ENCODE measurements around the gene GPR108.

GPR108 gene

GRCh38 chr19:6740589-6741343 lies 3.4 kb upstream of the GPR108 start:
- no peak for DNase-seq (ENCODE audit: insufficient read length)
- no peak for TF ChIP-seq POLR2A (IDR thresholded peaks at IDR 0.05; ENCODE audit: low read depth, low read length)
- no peak for TF ChIP-seq POLR2AphosphoS5 (IDR thresholded peaks at IDR 0.05; ENCODE audit: low read depth, low read length)
- TF ChIP-seq TAF1 (IDR thresholded peaks at IDR 0.05; ENCODE audit: borderline replicate concordance, low read depth, low read length) = no peak
- peak; percentile 94 for FAIRE-seq

- FAIRE-seq = peak; percentile 9
- no peak for DNase-seq (ENCODE audit: insufficient read length)
- no peak for TF ChIP-seq POLR2A (IDR thresholded peaks at IDR 0.05; ENCODE audit: low read depth, low read length)
- TF ChIP-seq POLR2AphosphoS5 (IDR thresholded peaks at IDR 0.05; ENCODE audit: low read depth, low read length) = no peak
- no peak for TF ChIP-seq TAF1 (IDR thresholded peaks at IDR 0.05; ENCODE audit: borderline replicate concordance, low read depth, low read length)
Observed at GRCh38 chr19:6739883-6740588, 2.7 kb upstream of the GPR108 start.

GRCh38 chr19:6739390-6739882 lies 2.1 kb upstream of the GPR108 start, which contains the start of gene TRIP10:
Gene TRIP10 (plus strand): TSS chr19:6739680. CDS start chr19:6739762, 82 bp downstream.
- peak; percentile 70 for FAIRE-seq
- TF ChIP-seq TAF1 (IDR thresholded peaks at IDR 0.05; ENCODE audit: borderline replicate concordance, low read depth, low read length) (no peak), POLR2AphosphoS5 (IDR thresholded peaks at IDR 0.05; ENCODE audit: low read depth, low read length) (no peak), POLR2A (IDR thresholded peaks at IDR 0.05; ENCODE audit: low read depth, low read length) (no peak)

GRCh38 chr19:6738787-6739389 lies 1.5 kb upstream of the GPR108 start:
- peak; percentile 62 for FAIRE-seq

More at GRCh38 chr19:6739390-6739882, 2.1 kb upstream of the GPR108 start, which contains the start of gene TRIP10:
- DNase-seq (ENCODE audit: insufficient read length) = peak; percentile 87

GRCh38 chr19:6737873-6738786 lies 750 bp upstream of the GPR108 start:
- TF ChIP-seq POLR2A (IDR thresholded peaks at IDR 0.05; ENCODE audit: low read depth, low read length) = no peak
- TF ChIP-seq POLR2AphosphoS5 (IDR thresholded peaks at IDR 0.05; ENCODE audit: low read depth, low read length) = no peak
- TF ChIP-seq TAF1 (IDR thresholded peaks at IDR 0.05; ENCODE audit: borderline replicate concordance, low read depth, low read length) = no peak
- FAIRE-seq = peak; percentile 99
- peak; percentile 61 for DNase-seq (ENCODE audit: insufficient read length)

More at GRCh38 chr19:6738787-6739389, 1.5 kb upstream of the GPR108 start:
- no peak for DNase-seq (ENCODE audit: insufficient read length)
- TF ChIP-seq POLR2A (IDR thresholded peaks at IDR 0.05; ENCODE audit: low read depth, low read length) = no peak
- no peak for TF ChIP-seq TAF1 (IDR thresholded peaks at IDR 0.05; ENCODE audit: borderline replicate concordance, low read depth, low read length)
- no peak for TF ChIP-seq POLR2AphosphoS5 (IDR thresholded peaks at IDR 0.05; ENCODE audit: low read depth, low read length)

GRCh38 chr19:6736917-6737283 lies 480 bp downstream of the GPR108 start:
- TF ChIP-seq POLR2AphosphoS5 (IDR thresholded peaks at IDR 0.05; ENCODE audit: low read depth, low read length) (no peak), TAF1 (IDR thresholded peaks at IDR 0.05; ENCODE audit: borderline replicate concordance, low read depth, low read length) (no peak), POLR2A (IDR thresholded peaks at IDR 0.05; ENCODE audit: low read depth, low read length) (no peak)
- DNase-seq (ENCODE audit: insufficient read length) (no peak), FAIRE-seq (no peak)

GRCh38 chr19:6736169-6736916 lies 1.0 kb downstream of the GPR108 start:
- FAIRE-seq (peak; percentile 94), DNase-seq (ENCODE audit: insufficient read length) (peak; percentile 68)
- TF ChIP-seq POLR2AphosphoS5 (IDR thresholded peaks at IDR 0.05; ENCODE audit: low read depth, low read length) = no peak
- TF ChIP-seq TAF1 (IDR thresholded peaks at IDR 0.05; ENCODE audit: borderline replicate concordance, low read depth, low read length) = 0 out of 2 replicates have a peak, but pooled peaks have one; percentile 16
- peak; percentile 74; the same call in 1 of the 2 replicates for TF ChIP-seq POLR2A (IDR thresholded peaks at IDR 0.05; ENCODE audit: low read depth, low read length)

GRCh38 chr19:6735181-6735911 lies 2.0 kb downstream of the GPR108 start:
- TF ChIP-seq POLR2A (IDR thresholded peaks at IDR 0.05; ENCODE audit: low read depth, low read length) = no peak
- TF ChIP-seq TAF1 (IDR thresholded peaks at IDR 0.05; ENCODE audit: borderline replicate concordance, low read depth, low read length) = no peak
- TF ChIP-seq POLR2AphosphoS5 (IDR thresholded peaks at IDR 0.05; ENCODE audit: low read depth, low read length) = no peak
- FAIRE-seq = no peak
- DNase-seq (ENCODE audit: insufficient read length) = no peak

- FAIRE-seq (peak; percentile 5), DNase-seq (ENCODE audit: insufficient read length) (no peak)
- TF ChIP-seq POLR2A (IDR thresholded peaks at IDR 0.05; ENCODE audit: low read depth, low read length) (no peak), TAF1 (IDR thresholded peaks at IDR 0.05; ENCODE audit: borderline replicate concordance, low read depth, low read length) (no peak), POLR2AphosphoS5 (IDR thresholded peaks at IDR 0.05; ENCODE audit: low read depth, low read length) (no peak)
Observed at GRCh38 chr19:6734096-6734696, 3.2 kb downstream of the GPR108 start.
